Transverse colon (tissue), 4 donors: ENCODE results near the gene RBM20.

Experiments
- CTCF ChIP-seq, 5 experiments: fragments of 200-600 bp in 3 of 5; fragments of 450-650 bp in 2 of 5; sonication (generic) in 3 of 5; IDR thresholded peaks; 1 replicate in 2 of 5; 2 replicates in 3 of 5; pipeline ENCODE4 v1.5.1; 2016 to 2017; ENCODE audit warnings: antibody characterized with exemption in 5 of 5, inconsistent platforms in 3 of 5, mild to moderate bottlenecking in 2 of 5, moderate library complexity in 1 of 5
- EP300 ChIP-seq: sonication (generic); formaldehyde crosslinking; IDR thresholded peaks from one replicate; pipeline ENCODE4 v1.6.1; 2017; ENCODE audit warnings: antibody characterized with exemption, low read depth
- POLR2A ChIP-seq: fragments of 450-650 bp; IDR thresholded peaks from one replicate; pipeline ENCODE4 v1.6.1; 2016; ENCODE audit warnings: antibody characterized with exemption, mild to moderate bottlenecking, moderate library complexity
- POLR2AphosphoS5 ChIP-seq, 3 donors: sonication (generic); formaldehyde crosslinking; IDR thresholded peaks; one replicate each; pipeline ENCODE4 v1.6.1; 2016; ENCODE audit warnings: antibody characterized with exemption in 3 of 3

GRCh38 chr10:110859206-110859972, 215.3 kb downstream of the RBM20 start:
- no peak for TF ChIP-seq CTCF (IDR thresholded peaks at IDR 0.05)
- no peak for TF ChIP-seq POLR2A
- TF ChIP-seq POLR2AphosphoS5 (IDR thresholded peaks at IDR 0.05) = no peak
- TF ChIP-seq EP300 = no peak
